ENCODE results near the gene TMEM26.

Gene TMEM26

GRCh38 chr10:61471491-61471890, 18.3 kb upstream of the TMEM26 start:
- TF ChIP-seq GATA3 (IDR thresholded peaks at IDR 0.05; ENCODE audit: low read depth, low read length) = no peak
- TF ChIP-seq GATA2 (IDR thresholded peaks at IDR 0.05; ENCODE audit: low read depth, low read length) = no peak

- TF ChIP-seq GATA2 (IDR thresholded peaks at IDR 0.05; ENCODE audit: low read depth, low read length) (no peak), GATA3 (IDR thresholded peaks at IDR 0.05; ENCODE audit: low read depth, low read length) (no peak)
Measured at GRCh38 chr10:61470740-61471139, 17.6 kb upstream of the TMEM26 start.

GRCh38 chr10:61465901-61466632, 12.9 kb upstream of the TMEM26 start:
- TF ChIP-seq GATA2 (IDR thresholded peaks at IDR 0.05; ENCODE audit: low read depth, low read length) = no peak
- no peak for TF ChIP-seq GATA3 (IDR thresholded peaks at IDR 0.05; ENCODE audit: low read depth, low read length)

GRCh38 chr10:61465171-61465496, 12.0 kb upstream of the TMEM26 start:
- TF ChIP-seq GATA3 (IDR thresholded peaks at IDR 0.05; ENCODE audit: low read depth, low read length) = no peak
- no peak for TF ChIP-seq GATA2 (IDR thresholded peaks at IDR 0.05; ENCODE audit: low read depth, low read length)

- TF ChIP-seq GATA2 (IDR thresholded peaks at IDR 0.05; ENCODE audit: low read depth, low read length) = no peak
- no peak for TF ChIP-seq GATA3 (IDR thresholded peaks at IDR 0.05; ENCODE audit: low read depth, low read length)
Measured at GRCh38 chr10:61464461-61465170, 11.4 kb upstream of the TMEM26 start.

GRCh38 chr10:61463035-61463909, 10.1 kb upstream of the TMEM26 start:
- no peak for TF ChIP-seq GATA3 (IDR thresholded peaks at IDR 0.05; ENCODE audit: low read depth, low read length)

- TF ChIP-seq GATA3 (IDR thresholded peaks at IDR 0.05; ENCODE audit: low read depth, low read length) = no peak
- no peak for TF ChIP-seq GATA2 (IDR thresholded peaks at IDR 0.05; ENCODE audit: low read depth, low read length)
Measured at GRCh38 chr10:61460835-61461234, 7.7 kb upstream of the TMEM26 start.

GRCh38 chr10:61458031-61458430, 4.8 kb upstream of the TMEM26 start:
- TF ChIP-seq GATA2 (IDR thresholded peaks at IDR 0.05; ENCODE audit: low read depth, low read length) (no peak), GATA3 (IDR thresholded peaks at IDR 0.05; ENCODE audit: low read depth, low read length) (no peak)

GRCh38 chr10:61456095-61456789, 3.1 kb upstream of the TMEM26 start:
- no peak for TF ChIP-seq GATA2 (IDR thresholded peaks at IDR 0.05; ENCODE audit: low read depth, low read length)
- TF ChIP-seq GATA3 (IDR thresholded peaks at IDR 0.05; ENCODE audit: low read depth, low read length) = no peak

GRCh38 chr10:61455656-61456055, 2.5 kb upstream of the TMEM26 start:
- TF ChIP-seq GATA2 (IDR thresholded peaks at IDR 0.05; ENCODE audit: low read depth, low read length) (no peak), GATA3 (IDR thresholded peaks at IDR 0.05; ENCODE audit: low read depth, low read length) (no peak)

- TF ChIP-seq GATA2 (IDR thresholded peaks at IDR 0.05; ENCODE audit: low read depth, low read length) (no peak), GATA3 (IDR thresholded peaks at IDR 0.05; ENCODE audit: low read depth, low read length) (no peak)
Measured at GRCh38 chr10:61454541-61454940, 1.4 kb upstream of the TMEM26 start.

- TF ChIP-seq GATA2 (IDR thresholded peaks at IDR 0.05; ENCODE audit: low read depth, low read length) (no peak), GATA3 (IDR thresholded peaks at IDR 0.05; ENCODE audit: low read depth, low read length) (no peak)
Measured at GRCh38 chr10:61452151-61452651, 980 bp downstream of the TMEM26 start.

- TF ChIP-seq GATA3 (IDR thresholded peaks at IDR 0.05; ENCODE audit: low read depth, low read length) = no peak
- no peak for TF ChIP-seq GATA2 (IDR thresholded peaks at IDR 0.05; ENCODE audit: low read depth, low read length)
Measured at GRCh38 chr10:61451357-61451756, 1.8 kb downstream of the TMEM26 start.
